GM23338 (cell line): ENCODE measurements around the gene SMG9. TPM values are rescaled to one million over a fixed set of nuclear protein-coding genes. Genes with fewer than 3 reads are reported as not detected.

ENCODE experiments used
- EZH2 ChIP-seq: fragments of 200-600 bp; sonication (generic); IDR thresholded peaks from one replicate; pipeline ENCODE4 v1.8.0; 2017; ENCODE audit warnings: antibody characterized with exemption, mild to moderate bottlenecking, low read depth; ENCODE audit not compliant: unreplicated experiment
- EZH2phosphoT487 ChIP-seq: fragments of 200-600 bp; sonication (generic); IDR thresholded peaks from one replicate; pipeline ENCODE4 v1.8.1; 2018; ENCODE audit warnings: antibody characterized with exemption; ENCODE audit not compliant: unreplicated experiment
- NANOG ChIP-seq: IDR thresholded peaks from 2 replicates; pipeline ENCODE4 v1.6.1; 2016; ENCODE audit warnings: antibody characterized with exemption, borderline replicate concordance
- POLR2AphosphoS5 ChIP-seq: IDR thresholded peaks from 2 replicates; pipeline ENCODE4 v1.6.1; 2016; ENCODE audit warnings: antibody characterized with exemption, low read depth
- STAT1 ChIP-seq: IDR thresholded peaks from one replicate; pipeline ENCODE4 v1.6.1; 2016; ENCODE audit warnings: antibody characterized with exemption; ENCODE audit not compliant: unreplicated experiment
- ZNF462 ChIP-seq: fragments of 250-450 bp; sonication (Bioruptor Pico); IDR thresholded peaks from 2 replicates; pipeline ENCODE4 v1.5.0; 2020; ENCODE audit warnings: mild to moderate bottlenecking, moderate library complexity
- polyA plus RNA-seq: library from polyadenylated mRNA; unstranded; fragments of >200 nt; fragmentation: Nextera tagmentation; extraction: Ambion mirVana; gene quantifications from 2 replicates; pipeline ENCODE4 v1.2.1, GENCODE V29; 2016
- total RNA-seq: library from RNA; depleted of rRNA; stranded (reverse); fragments of >200 nt; shearing (Covaris generic); gene quantifications from 2 replicates; pipeline ENCODE4 v1.2.3, GENCODE V29; 2014
- TF ChIP-seq, protein P1 (sequence below), 2 experiments: fragments of 200-600 bp in 1 of 2; sonication (generic) in 1 of 2; conservative IDR thresholded peaks; 2 replicates each; pipeline versions ENCODE4 v1.5.1 to v1.6.1; 2016 to 2017; ENCODE audit warnings: antibody characterized with exemption in 2 of 2, low read depth in 2 of 2, mild to moderate bottlenecking in 2 of 2, moderate library complexity in 1 of 2
- TF ChIP-seq, protein P2 (sequence below): IDR thresholded peaks from 2 replicates; pipeline ENCODE4 v1.6.1; 2016; ENCODE audit warnings: antibody characterized with exemption

The SMG9 gene
- total and polyA plus RNA-seq, 2 experiments from 2014 or later, result 13.2 to 14.0 TPM

DNA sequence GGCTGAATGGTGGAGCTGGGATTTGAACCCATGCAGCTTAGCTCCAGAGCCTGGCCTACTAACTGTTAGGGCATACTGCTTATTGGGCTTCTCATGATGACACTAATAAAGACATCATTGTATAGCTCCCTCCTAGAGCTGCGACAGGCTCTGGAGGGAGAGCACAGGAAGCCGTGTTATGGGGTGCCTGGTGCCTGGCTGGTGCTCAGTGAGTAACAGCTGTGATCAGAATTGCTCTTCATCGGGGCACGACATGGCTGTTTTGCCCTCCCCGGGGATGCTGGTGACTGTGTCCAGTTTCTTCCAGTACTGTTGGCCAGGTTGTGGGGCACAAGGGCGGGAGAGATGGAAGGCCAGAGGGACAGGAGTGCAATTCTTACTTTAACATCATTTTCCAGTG, 42.4 kb upstream of the SMG9 start (continued):
- TF ChIP-seq ZNF462 (CRISPR knock-in tag) (no peak), EZH2phosphoT487 (no peak), EZH2 (no peak), POLR2AphosphoS5 (no peak), NANOG (no peak), STAT1 (no peak)
- TF ChIP-seq, protein P1, sequence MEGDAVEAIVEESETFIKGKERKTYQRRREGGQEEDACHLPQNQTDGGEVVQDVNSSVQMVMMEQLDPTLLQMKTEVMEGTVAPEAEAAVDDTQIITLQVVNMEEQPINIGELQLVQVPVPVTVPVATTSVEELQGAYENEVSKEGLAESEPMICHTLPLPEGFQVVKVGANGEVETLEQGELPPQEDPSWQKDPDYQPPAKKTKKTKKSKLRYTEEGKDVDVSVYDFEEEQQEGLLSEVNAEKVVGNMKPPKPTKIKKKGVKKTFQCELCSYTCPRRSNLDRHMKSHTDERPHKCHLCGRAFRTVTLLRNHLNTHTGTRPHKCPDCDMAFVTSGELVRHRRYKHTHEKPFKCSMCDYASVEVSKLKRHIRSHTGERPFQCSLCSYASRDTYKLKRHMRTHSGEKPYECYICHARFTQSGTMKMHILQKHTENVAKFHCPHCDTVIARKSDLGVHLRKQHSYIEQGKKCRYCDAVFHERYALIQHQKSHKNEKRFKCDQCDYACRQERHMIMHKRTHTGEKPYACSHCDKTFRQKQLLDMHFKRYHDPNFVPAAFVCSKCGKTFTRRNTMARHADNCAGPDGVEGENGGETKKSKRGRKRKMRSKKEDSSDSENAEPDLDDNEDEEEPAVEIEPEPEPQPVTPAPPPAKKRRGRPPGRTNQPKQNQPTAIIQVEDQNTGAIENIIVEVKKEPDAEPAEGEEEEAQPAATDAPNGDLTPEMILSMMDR (conservative IDR thresholded peaks at IDR 0.05; ENCODE audit: low read depth in 2 of 2), result no peak
- TF ChIP-seq, protein P2, sequence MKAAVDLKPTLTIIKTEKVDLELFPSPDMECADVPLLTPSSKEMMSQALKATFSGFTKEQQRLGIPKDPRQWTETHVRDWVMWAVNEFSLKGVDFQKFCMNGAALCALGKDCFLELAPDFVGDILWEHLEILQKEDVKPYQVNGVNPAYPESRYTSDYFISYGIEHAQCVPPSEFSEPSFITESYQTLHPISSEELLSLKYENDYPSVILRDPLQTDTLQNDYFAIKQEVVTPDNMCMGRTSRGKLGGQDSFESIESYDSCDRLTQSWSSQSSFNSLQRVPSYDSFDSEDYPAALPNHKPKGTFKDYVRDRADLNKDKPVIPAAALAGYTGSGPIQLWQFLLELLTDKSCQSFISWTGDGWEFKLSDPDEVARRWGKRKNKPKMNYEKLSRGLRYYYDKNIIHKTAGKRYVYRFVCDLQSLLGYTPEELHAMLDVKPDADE, result no peak
